NCI-H1105 (cell line): ENCODE data around the gene NPLOC4.
"Not testable (repeated sequence)": the region's sequence is repeated elsewhere in the genome, so short reads cannot be mapped to it uniquely, and the experiment has no call there.

ENCODE experiments used
- DNase-seq: peaks from one replicate; lab custom pipeline; 2025; lab: John Stamatoyannopoulos, UW

NPLOC4 gene

GRCh38 chr17:81635431-81635830 is 1.5 kb downstream of the NPLOC4 start:
- no peak for DNase-seq

- DNase-seq = no peak
Measured at GRCh38 chr17:81631482-81631881, 5.4 kb downstream of the NPLOC4 start.

- no peak for DNase-seq
Measured at GRCh38 chr17:81630274-81630673, 6.6 kb downstream of the NPLOC4 start.

- no peak for DNase-seq
Measured at GRCh38 chr17:81621494-81622130, 15.3 kb downstream of the NPLOC4 start.

- not testable (repeated sequence) for DNase-seq
Measured at GRCh38 chr17:81618307-81618706, 18.6 kb downstream of the NPLOC4 start.

- no peak for DNase-seq
Measured at GRCh38 chr17:81616877-81617276, 20.0 kb downstream of the NPLOC4 start.

- DNase-seq = no peak
Measured at GRCh38 chr17:81615401-81615930, 21.4 kb downstream of the NPLOC4 start.

GRCh38 chr17:81612172-81612970 is 24.5 kb downstream of the NPLOC4 start:
- no peak for DNase-seq

- DNase-seq = no peak
Measured at GRCh38 chr17:81609541-81610311, 27.2 kb downstream of the NPLOC4 start.

GRCh38 chr17:81608605-81609004 is 28.3 kb downstream of the NPLOC4 start:
- DNase-seq = no peak

GRCh38 chr17:81608082-81608481 is 28.8 kb downstream of the NPLOC4 start:
- DNase-seq = no peak

- no peak for DNase-seq
Measured at GRCh38 chr17:81607431-81607830, 29.5 kb downstream of the NPLOC4 start.

GRCh38 chr17:81603846-81604610 is 32.9 kb downstream of the NPLOC4 start:
- DNase-seq = no peak

- DNase-seq = peak; percentile 52
Measured at GRCh38 chr17:81601525-81602120, 35.3 kb downstream of the NPLOC4 start.

- DNase-seq = no peak
Measured at GRCh38 chr17:81599719-81600486, 37.0 kb downstream of the NPLOC4 start.

- no peak for DNase-seq
Measured at GRCh38 chr17:81593105-81593871, 43.6 kb downstream of the NPLOC4 start.

GRCh38 chr17:81591971-81592370 is 44.9 kb downstream of the NPLOC4 start:
- DNase-seq = no peak

GRCh38 chr17:81590121-81590520 is 46.8 kb downstream of the NPLOC4 start:
- DNase-seq = no peak

- DNase-seq = no peak
Measured at GRCh38 chr17:81589612-81590011, 47.3 kb downstream of the NPLOC4 start.

- DNase-seq = no peak
Measured at GRCh38 chr17:81586096-81586495, 50.8 kb downstream of the NPLOC4 start.
